Fibroblast of lung (primary cell): Measurements from ENCODE around the gene USP9Y.

Experiments used
- EZH2 ChIP-seq: IDR thresholded peaks from 2 replicates; pipeline ENCODE4 v1.5.1; 2012; ENCODE audit warnings: low read length, control low read depth, mild to moderate bottlenecking; ENCODE audit errors: missing control alignments
- TF ChIP-seq, protein P1 (sequence below), 2 donors: IDR thresholded peaks in 1 of 2; conservative IDR thresholded peaks in 1 of 2; 1 replicate in 1 of 2; 2 replicates in 1 of 2; pipeline ENCODE4 v1.5.1; 2011 to 2012; ENCODE audit warnings: low read length in 2 of 2, control low read depth in 1 of 2, inconsistent platforms in 1 of 2, low read depth in 1 of 2, mild to moderate bottlenecking in 1 of 2

DNA sequence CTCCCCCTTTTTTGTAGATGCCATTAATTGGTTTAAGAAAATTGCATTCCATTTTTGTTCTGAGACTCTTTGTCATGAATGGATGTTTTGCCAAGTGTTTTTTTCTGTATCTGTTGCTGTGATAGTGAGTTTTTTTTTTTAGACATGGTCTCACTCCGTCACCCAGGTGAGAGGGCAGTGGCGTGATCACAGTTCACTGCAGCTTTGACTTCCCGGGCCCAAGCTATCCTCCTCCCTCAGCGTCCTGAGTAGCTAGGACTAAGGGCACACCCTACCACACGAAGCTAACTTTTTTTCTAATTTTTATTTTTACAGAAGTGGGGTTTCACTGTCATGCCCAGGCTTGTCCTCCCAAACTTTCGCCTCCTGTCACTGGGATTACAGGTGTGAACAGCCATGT is 51.8 kb downstream of the USP9Y start:
- TF ChIP-seq, protein P1, sequence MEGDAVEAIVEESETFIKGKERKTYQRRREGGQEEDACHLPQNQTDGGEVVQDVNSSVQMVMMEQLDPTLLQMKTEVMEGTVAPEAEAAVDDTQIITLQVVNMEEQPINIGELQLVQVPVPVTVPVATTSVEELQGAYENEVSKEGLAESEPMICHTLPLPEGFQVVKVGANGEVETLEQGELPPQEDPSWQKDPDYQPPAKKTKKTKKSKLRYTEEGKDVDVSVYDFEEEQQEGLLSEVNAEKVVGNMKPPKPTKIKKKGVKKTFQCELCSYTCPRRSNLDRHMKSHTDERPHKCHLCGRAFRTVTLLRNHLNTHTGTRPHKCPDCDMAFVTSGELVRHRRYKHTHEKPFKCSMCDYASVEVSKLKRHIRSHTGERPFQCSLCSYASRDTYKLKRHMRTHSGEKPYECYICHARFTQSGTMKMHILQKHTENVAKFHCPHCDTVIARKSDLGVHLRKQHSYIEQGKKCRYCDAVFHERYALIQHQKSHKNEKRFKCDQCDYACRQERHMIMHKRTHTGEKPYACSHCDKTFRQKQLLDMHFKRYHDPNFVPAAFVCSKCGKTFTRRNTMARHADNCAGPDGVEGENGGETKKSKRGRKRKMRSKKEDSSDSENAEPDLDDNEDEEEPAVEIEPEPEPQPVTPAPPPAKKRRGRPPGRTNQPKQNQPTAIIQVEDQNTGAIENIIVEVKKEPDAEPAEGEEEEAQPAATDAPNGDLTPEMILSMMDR (conservative IDR thresholded peaks at IDR 0.05 in 1 of 2, IDR thresholded peaks at IDR 0.05 in 1 of 2; ENCODE audit: low read depth in 1 of 2, low read length in 2 of 2) = no peak
- TF ChIP-seq EZH2 = no peak
